Neural cell (in vitro differentiated cells): ENCODE results near the gene LCE3C. TPM values are rescaled to one million over a fixed set of nuclear protein-coding genes. Genes with fewer than 3 reads are reported as not detected.

Source experiments
- H2AFZ ChIP-seq: fragments of 200-600, 300-800 bp; sonication (generic), shearing (Covaris generic); 2 replicates; pipeline ENCODE4 v1.6.0; 2014; ENCODE audit warnings: low read depth, mild to moderate bottlenecking, antibody characterized with exemption, low read length, moderate library complexity
- H3F3A ChIP-seq: fragments of 200-600 bp; shearing (Covaris generic); 2 replicates; pipeline ENCODE4 v1.6.1; 2016; ENCODE audit warnings: mild to moderate bottlenecking, moderate library complexity, mixed read lengths, antibody characterized with exemption, low read length; ENCODE audit not compliant: insufficient read depth, poor library complexity, severe bottlenecking
- H3K27ac ChIP-seq: fragments of 200-600, 300-800 bp; sonication (generic), shearing (Covaris generic); 2 replicates; pipeline ENCODE4 v1.5.1; 2014; ENCODE audit warnings: mild to moderate bottlenecking, low read length, moderate library complexity
- H3K27me3 ChIP-seq: fragments of 300-800, 200-600 bp; sonication (generic), shearing (Covaris generic); 2 replicates; pipeline ENCODE4 v1.6.0; 2014; ENCODE audit warnings: mild to moderate bottlenecking, low read depth, low read length, moderate library complexity; ENCODE audit not compliant: insufficient read depth
- H3K36me3 ChIP-seq: fragments of 300-800, 200-600 bp; sonication (generic), shearing (Covaris generic); 2 replicates; pipeline ENCODE4 v1.5.1; 2014; ENCODE audit warnings: mild to moderate bottlenecking, antibody characterized with exemption, low read length, moderate library complexity; ENCODE audit not compliant: insufficient read depth
- H3K4me2 ChIP-seq: fragments of 300-800, 200-600 bp; sonication (generic), shearing (Covaris generic); 2 replicates; pipeline ENCODE4 v1.6.0; 2014; ENCODE audit warnings: mild to moderate bottlenecking, low read length
- H3K4me3 ChIP-seq: fragments of 300-800, 200-600 bp; sonication (generic), shearing (Covaris generic); 2 replicates; pipeline ENCODE4 v1.5.1; 2014; ENCODE audit warnings: mild to moderate bottlenecking, low read length, moderate library complexity
- H3K79me2 ChIP-seq: fragments of 200-600 bp; shearing (Covaris generic); replicated peaks from 2 replicates; pipeline ENCODE4 v1.6.0; 2014; ENCODE audit warnings: mild to moderate bottlenecking, low read length, moderate library complexity; ENCODE audit not compliant: insufficient read depth
- H3K9ac ChIP-seq: fragments of 300-800, 200-600 bp; sonication (generic), shearing (Covaris generic); 2 replicates; pipeline ENCODE4 v1.6.1; 2016; ENCODE audit warnings: mild to moderate bottlenecking, low read length, mixed read lengths
- H3K9me2 ChIP-seq: fragments of 200-600 bp; shearing (Covaris generic); 2 replicates; pipeline ENCODE4 v1.6.1; 2016; ENCODE audit warnings: mild to moderate bottlenecking, low read length, mixed read lengths; ENCODE audit not compliant: insufficient read depth
- H3K9me3 ChIP-seq: fragments of 200-600, 300-800 bp; sonication (generic), shearing (Covaris generic); 2 replicates; pipeline ENCODE4 v1.6.1; 2016; ENCODE audit warnings: mild to moderate bottlenecking, mixed run types, low read length, moderate library complexity, mixed read lengths
- H4K20me1 ChIP-seq: fragments of 200-600 bp; shearing (Covaris generic); 2 replicates; pipeline ENCODE4 v1.6.1; 2016; ENCODE audit warnings: mild to moderate bottlenecking, mixed run types; ENCODE audit not compliant: insufficient read depth
- CTCF ChIP-seq: fragments of 450-650 bp; IDR thresholded peaks from 2 replicates; pipeline ENCODE4 v1.5.1; 2014; ENCODE audit warnings: antibody characterized with exemption, mild to moderate bottlenecking, moderate library complexity; ENCODE audit not compliant: poor library complexity, severe bottlenecking
- EP300 ChIP-seq: fragments of 450-650 bp; conservative IDR thresholded peaks from 2 replicates; pipeline ENCODE4 v1.6.1; 2014; ENCODE audit warnings: antibody characterized with exemption, mild to moderate bottlenecking, moderate library complexity; ENCODE audit not compliant: poor library complexity, severe bottlenecking
- EZH2 ChIP-seq: fragments of 200-600, 300-800 bp; shearing (Covaris generic), sonication (generic); IDR thresholded peaks from 2 replicates; pipeline ENCODE4 v1.6.1; 2014; ENCODE audit warnings: antibody characterized with exemption, low read length, borderline replicate concordance, mild to moderate bottlenecking; ENCODE audit not compliant: insufficient read depth, poor library complexity, severe bottlenecking
- MXI1 ChIP-seq: fragments of 450-650 bp; conservative IDR thresholded peaks from 2 replicates; pipeline ENCODE4 v1.6.1; 2014; ENCODE audit warnings: antibody characterized with exemption, mild to moderate bottlenecking; ENCODE audit not compliant: poor library complexity, severe bottlenecking
- POLR2AphosphoS5 ChIP-seq: IDR thresholded peaks from 2 replicates; pipeline ENCODE4 v1.6.1; 2012
- RAD21 ChIP-seq: fragments of 450-650 bp; conservative IDR thresholded peaks from 2 replicates; pipeline ENCODE4 v1.6.1; 2014; ENCODE audit warnings: antibody characterized with exemption, mild to moderate bottlenecking, moderate library complexity
- REST ChIP-seq: IDR thresholded peaks from 2 replicates; pipeline ENCODE4 v1.6.1; 2012; ENCODE audit warnings: borderline replicate concordance
- SMC3 ChIP-seq: fragments of 450-650 bp; conservative IDR thresholded peaks from 2 replicates; pipeline ENCODE4 v1.6.1; 2014; ENCODE audit warnings: antibody characterized with exemption, mild to moderate bottlenecking, moderate library complexity; ENCODE audit not compliant: poor library complexity
- TAF1 ChIP-seq: IDR thresholded peaks from 2 replicates; pipeline ENCODE4 v1.6.1; 2012; ENCODE audit warnings: low read depth
- polyA plus RNA-seq: library from polyadenylated mRNA; depleted of rRNA; stranded (reverse); fragments of >200 nt; gene quantifications from 2 replicates; pipeline ENCODE4 v1.2.3, GENCODE V29; 2014

The LCE3C gene
- polyA plus RNA-seq, 1 donor from 2014 or later, result not detected

GRCh38 chr1:152630596-152630995 lies 30.6 kb downstream of the LCE3C start:
- no peaks in the 10 kb centered on the region for H3K79me2 ChIP-seq
- no peak overlapping the region for H2AFZ ChIP-seq
- H3K9me2 ChIP-seq, result no peaks in the 10 kb centered on the region
- H3K4me2 ChIP-seq, result no peak overlapping the region
- no peaks in the 10 kb centered on the region for H3K9me3 ChIP-seq
- no peak overlapping the region for H3K4me3 ChIP-seq
- no peak overlapping the region for H3K9ac ChIP-seq
- TF ChIP-seq CTCF (no peak), MXI1 (no peak), RAD21 (no peak), EP300 (no peak), POLR2AphosphoS5 (no peak), SMC3 (no peak), EZH2 (no peak), TAF1 (no peak), REST (no peak)
- no peak overlapping the region for H3K27ac ChIP-seq
- H3F3A ChIP-seq, result no peaks in the 10 kb centered on the region
- H3K27me3 ChIP-seq, result no peaks in the 10 kb centered on the region
- no peaks in the 10 kb centered on the region for H3K36me3 ChIP-seq
- H4K20me1 ChIP-seq, result no peaks in the 10 kb centered on the region

GRCh38 chr1:152640351-152640750 lies 40.3 kb downstream of the LCE3C start:
- H3K4me3 ChIP-seq, result no peak overlapping the region
- no peak overlapping the region for H2AFZ ChIP-seq
- peaks cover 7% of the 10 kb centered on the region for H3K9me3 ChIP-seq
- H3F3A ChIP-seq, result no peaks in the 10 kb centered on the region
- no peaks in the 10 kb centered on the region for H3K36me3 ChIP-seq
- H3K4me2 ChIP-seq, result no peak overlapping the region
- no peaks in the 10 kb centered on the region for H3K27me3 ChIP-seq
- no peak for TF ChIP-seq POLR2AphosphoS5
- TF ChIP-seq EZH2, result no peak
- no peak for TF ChIP-seq MXI1
- TF ChIP-seq TAF1, result no peak
- TF ChIP-seq SMC3, result no peak
- TF ChIP-seq REST, result no peak
- no peak for TF ChIP-seq EP300
- H3K27ac ChIP-seq, result no peak overlapping the region
- H3K9me2 ChIP-seq, result no peaks in the 10 kb centered on the region
- no peaks in the 10 kb centered on the region for H3K79me2 ChIP-seq
- H4K20me1 ChIP-seq, result no peaks in the 10 kb centered on the region
- no peak overlapping the region for H3K9ac ChIP-seq
